Thoracic aorta (tissue), 2 donors: Measurements from ENCODE around the gene UNC5CL. TPM values are rescaled to one million over a fixed set of nuclear protein-coding genes. Genes with fewer than 3 reads are reported as not detected.

Experiments used
- ATAC-seq: fragments of 150-250 bp; one replicate; pipeline ENCODE4 v1.8.0; 2017; ENCODE audit warnings: low read depth; ENCODE audit not compliant: insufficient number of reproducible peaks, low FRiP score
- DNase-seq: peaks from one replicate; pipeline ENCODE4 v3.0.0-alpha.2; 2020; ENCODE audit warnings: low spot score
- H3K27ac ChIP-seq, 2 donors: fragments of 200-600 bp; sonication (generic); 1 replicate in 1 of 2; 2 replicates in 1 of 2; pipeline ENCODE4 v1.5.1; 2016; ENCODE audit warnings: mild to moderate bottlenecking in 2 of 2, moderate library complexity in 2 of 2
- H3K27me3 ChIP-seq: fragments of 200-600 bp; sonication (generic); replicated peaks from 2 replicates; pipeline ENCODE4 v1.6.0; 2016; ENCODE audit warnings: mild to moderate bottlenecking; ENCODE audit not compliant: insufficient read depth
- H3K36me3 ChIP-seq: fragments of 200-600 bp; sonication (generic); one replicate; pipeline ENCODE4 v1.5.1; 2016
- H3K4me1 ChIP-seq, 2 donors: fragments of 200-600 bp; sonication (generic); 1 replicate in 1 of 2; 2 replicates in 1 of 2; pipeline versions ENCODE4 v1.5.1 to v1.6.0; 2016; ENCODE audit warnings: low read depth in 2 of 2, mild to moderate bottlenecking in 1 of 2; ENCODE audit not compliant: control insufficient read depth in 1 of 2
- H3K4me3 ChIP-seq: fragments of 200-600 bp; sonication (generic); 2 replicates; pipeline ENCODE4 v1.5.1; 2016; ENCODE audit warnings: mild to moderate bottlenecking
- H3K9me3 ChIP-seq: fragments of 200-600 bp; sonication (generic); 2 replicates; pipeline ENCODE4 v1.5.1; 2016
- CTCF ChIP-seq: fragments of 200-600 bp; sonication (generic); IDR thresholded peaks from one replicate; pipeline ENCODE4 v1.5.1; 2019; ENCODE audit warnings: antibody characterized with exemption
- total RNA-seq, 2 donors: library from RNA; depleted of rRNA; stranded (reverse); fragments of >200 nt; gene quantifications; one replicate each; pipeline versions ENCODE4 v1.1.0 to v1.2.3, GENCODE V29; 2016

The UNC5CL gene
- total RNA-seq, 2 donors from 2014 or later: 2.2 to 7.9 TPM

GRCh38 chr6:41072836-41073202 lies 33.8 kb upstream of the UNC5CL start, which contains the start of gene NFYA:
Gene NFYA (plus strand): TSS chr6:41072974. CDS start chr6:41079090, 6,116 bp downstream.
- no peak for TF ChIP-seq CTCF
- DNase-seq: peak; percentile 97
- Histone ChIP-seq H3K36me3 (no peaks in the 10 kb centered on the region), H3K4me1 (peaks cover 15 to 36% of the 10 kb centered on the region in 2 donors), H3K9me3 (no peaks in the 10 kb centered on the region), H3K4me3 (peak within 1 kb of the TSS; percentile 83), H3K27me3 (no peaks in the 10 kb centered on the region), H3K27ac (peak within 1 kb of the TSS; percentile 97 to 98)
- ATAC-seq: no peak

GRCh38 chr6:41071923-41072835 lies 33.2 kb upstream of the UNC5CL start, which contains the start of gene OARD1:
Gene OARD1 (minus strand): TSS chr6:41072356. CDS start chr6:41071634, 722 bp downstream.
- ATAC-seq (peak; percentile 95), DNase-seq (peak; percentile 94)
- TF ChIP-seq CTCF: no peak

GRCh38 chr6:41071501-41071922 lies 32.5 kb upstream of the UNC5CL start:
- Histone ChIP-seq H3K4me1 (peaks cover 15 to 36% of the 10 kb centered on the region in 2 donors), H3K4me3 (peak overlapping the region; percentile 83), H3K9me3 (no peaks in the 10 kb centered on the region), H3K27ac (peak overlapping the region; percentile 97 to 98), H3K27me3 (no peaks in the 10 kb centered on the region), H3K36me3 (no peaks in the 10 kb centered on the region)
- no peak for TF ChIP-seq CTCF
- no peak for DNase-seq
- no peak for ATAC-seq

More at GRCh38 chr6:41071923-41072835, 33.2 kb upstream of the UNC5CL start, which contains the start of gene OARD1:
- Histone ChIP-seq H3K9me3 (no peaks in the 10 kb centered on the region), H3K4me1 (peaks cover 15 to 36% of the 10 kb centered on the region in 2 donors), H3K4me3 (peak within 1 kb of the TSS; percentile 83), H3K36me3 (no peaks in the 10 kb centered on the region), H3K27me3 (no peaks in the 10 kb centered on the region), H3K27ac (peak within 1 kb of the TSS; percentile 97 to 98)

- Histone ChIP-seq H3K27ac (no peak overlapping the region), H3K4me1 (peaks cover 0 to 12% of the 10 kb centered on the region in 2 donors), H3K36me3 (peaks cover 17% of the 10 kb centered on the region), H3K27me3 (no peaks in the 10 kb centered on the region), H3K4me3 (no peak overlapping the region), H3K9me3 (no peaks in the 10 kb centered on the region)
- peak; percentile 11 for DNase-seq
- ATAC-seq: no peak
- peak; percentile 82 for TF ChIP-seq CTCF
Measured at GRCh38 chr6:41066867-41067304, 27.9 kb upstream of the UNC5CL start.

- Histone ChIP-seq H3K27me3 (no peaks in the 10 kb centered on the region), H3K36me3 (peaks cover 20% of the 10 kb centered on the region), H3K4me3 (no peak overlapping the region), H3K27ac (no peak overlapping the region), H3K9me3 (no peaks in the 10 kb centered on the region), H3K4me1 (peaks cover 0 to 4% of the 10 kb centered on the region in 2 donors)
- TF ChIP-seq CTCF: no peak
- DNase-seq (no peak), ATAC-seq (no peak)
Measured at GRCh38 chr6:41065550-41066026, 26.6 kb upstream of the UNC5CL start.
